B cell (primary cell): ENCODE results near the gene COL5A1. TPM values are rescaled to one million over a fixed set of nuclear protein-coding genes. Genes with fewer than 3 reads are reported as not detected.

Experiments used
- ATAC-seq: fragments of 200-7000 bp; cut with Tn5 transposase; one replicate; pipeline ENCODE4 v1.10.0; 2021; ENCODE audit warnings: low read depth, mild to moderate bottlenecking, moderate number of reproducible peaks, moderate library complexity
- CTCF ChIA-PET: fragments of 350-600 bp; sonication (Branson Sonifier 250); formaldehyde crosslinking; loops from one replicate; lab custom pipeline; 2021; ENCODE audit warnings: antibody characterized with exemption, inconsistent platforms; lab: Charles Lee
- POLR2A ChIA-PET: fragments of 350-600 bp; sonication (Branson Sonifier 250); formaldehyde crosslinking; loops from one replicate; lab custom pipeline; 2021; ENCODE audit warnings: antibody characterized with exemption; lab: Charles Lee
- DNase-seq: peaks from one replicate; pipeline ENCODE4 v3.0.0; 2013
- H2AFZ ChIP-seq: 2 replicates; pipeline ENCODE4 v1.6.1; 2012; ENCODE audit warnings: mild to moderate bottlenecking, low read depth, low read length; ENCODE audit not compliant: insufficient read depth, poor library complexity, severe bottlenecking
- H3K27ac ChIP-seq, 2 donors: 1 replicate in 1 of 2; 2 replicates in 1 of 2; pipeline ENCODE4 v1.5.1; 2012 to 2013; ENCODE audit warnings: low read length in 2 of 2, mild to moderate bottlenecking in 2 of 2, moderate library complexity in 1 of 2
- H3K27me3 ChIP-seq, 4 experiments: fragments of 200-600 bp in 1 of 4; sonication (generic) in 1 of 4; replicated peaks in 1 of 4; 1 replicate in 2 of 4; 2 replicates in 2 of 4; pipeline versions ENCODE4 v1.6.1 to v1.7.0; 2013 to 2016; ENCODE audit warnings: low read length in 3 of 4, mild to moderate bottlenecking in 2 of 4, mixed read lengths in 1 of 4, moderate library complexity in 1 of 4; ENCODE audit not compliant: insufficient read depth in 4 of 4, control insufficient read depth in 3 of 4; ENCODE audit errors: control extremely low read depth in 1 of 4
- H3K36me3 ChIP-seq, 2 experiments: replicated peaks in 1 of 2; 1 replicate in 1 of 2; 2 replicates in 1 of 2; pipeline versions ENCODE4 v1.6.1 to v1.7.1; 2013; ENCODE audit warnings: low read length in 1 of 2; ENCODE audit not compliant: insufficient read depth in 2 of 2, control insufficient read depth in 1 of 2; ENCODE audit errors: control extremely low read depth in 1 of 2, extremely low read depth in 1 of 2
- H3K4me1 ChIP-seq, 2 donors: fragments of 200-600 bp in 1 of 2; sonication (generic) in 1 of 2; 1 replicate in 1 of 2; 2 replicates in 1 of 2; pipeline versions ENCODE4 v1.5.1 to v1.6.1; 2013 to 2017; ENCODE audit warnings: low read length in 2 of 2; ENCODE audit not compliant: control insufficient read depth in 2 of 2, insufficient read depth in 2 of 2
- H3K4me2 ChIP-seq: replicated peaks from 2 replicates; pipeline ENCODE3; 2012; ENCODE audit warnings: mild to moderate bottlenecking, low read depth, low read length; ENCODE audit not compliant: poor library complexity, severe bottlenecking
- H3K4me3 ChIP-seq, 5 experiments: fragments of 200-600 bp in 1 of 5; sonication (generic) in 1 of 5; 1 replicate in 3 of 5; 2 replicates in 2 of 5; pipeline versions ENCODE4 v1.5.1 to v1.7.0; 2011 to 2016; ENCODE audit warnings: low read length in 4 of 5, mild to moderate bottlenecking in 4 of 5, low read depth in 2 of 5, control low read depth in 1 of 5, moderate library complexity in 1 of 5; ENCODE audit not compliant: insufficient read depth in 1 of 5; ENCODE audit errors: control extremely low read depth in 1 of 5, extremely low read depth in 1 of 5
- H3K79me2 ChIP-seq: fragments of 200-600 bp; sonication (generic); one replicate; pipeline ENCODE4 v1.6.0; 2016; ENCODE audit warnings: low read length; ENCODE audit not compliant: control insufficient read depth, insufficient read depth
- H3K9ac ChIP-seq: fragments of 200-600 bp; sonication (generic); 2 replicates; pipeline ENCODE4 v1.6.1; 2017; ENCODE audit warnings: mild to moderate bottlenecking, low read length, moderate library complexity
- H3K9me3 ChIP-seq, 3 donors: one replicate each; pipeline versions ENCODE4 v1.6.1 to v1.7.1; 2013; ENCODE audit warnings: low read length in 2 of 3; ENCODE audit not compliant: control insufficient read depth in 2 of 3, insufficient read depth in 1 of 3; ENCODE audit errors: control extremely low read depth in 1 of 3
- H4K20me1 ChIP-seq: 2 replicates; pipeline ENCODE4 v1.6.0; 2012; ENCODE audit warnings: mild to moderate bottlenecking, low read length; ENCODE audit not compliant: insufficient read depth, control insufficient read depth, poor library complexity, severe bottlenecking
- H3K27ac Mint-ChIP-seq: one replicate; pipeline ENCODE4 v1.8.0; 2021; ENCODE audit warnings: mixed read lengths
- H3K27me3 Mint-ChIP-seq: one replicate; pipeline ENCODE4 v1.8.0; 2021; ENCODE audit warnings: mixed read lengths
- H3K4me1 Mint-ChIP-seq: one replicate; pipeline ENCODE4 v1.8.0; 2021; ENCODE audit warnings: mixed read lengths
- H3K4me3 Mint-ChIP-seq: one replicate; pipeline ENCODE4 v1.8.0; 2021; ENCODE audit warnings: mixed read lengths
- H3K9me3 Mint-ChIP-seq: one replicate; pipeline ENCODE4 v1.8.0; 2022; ENCODE audit warnings: mixed read lengths; ENCODE audit not compliant: insufficient read depth
- EZH2 ChIP-seq: IDR thresholded peaks from 2 replicates; pipeline ENCODE4 v1.6.1; 2012; ENCODE audit warnings: borderline replicate concordance, low read depth, mild to moderate bottlenecking, moderate library complexity, low read length; ENCODE audit not compliant: insufficient read depth, poor library complexity, severe bottlenecking
- WGBS: methylation state at CpG from one replicate; pipeline ENCODE4 v1.1.5; 2013; ENCODE audit warnings: missing lambda C conversion rate; ENCODE audit not compliant: insufficient coverage; 5-methylcytosine and 5-hydroxymethylcytosine counted together
- intact Hi-C: fragments of 100-400 bp; cut with micrococcal nuclease; formaldehyde crosslinking; loops from one replicate; pipeline ENCODE4 v1.10.0; 2022
- polyA plus RNA-seq: library from polyadenylated mRNA; depleted of rRNA; stranded (reverse); fragments of >200 nt; gene quantifications from 2 replicates; pipeline ENCODE4 v1.2.3, GENCODE V29; 2012
- total RNA-seq, 2 donors: library from RNA; stranded (reverse); fragments of 120-200 nt in 1 of 2; gene quantifications; 1 replicate in 1 of 2; 2 replicates in 1 of 2; pipeline versions ENCODE4 v1.2.3 to v1.2.4, GENCODE V29; 2013 to 2022
- TF ChIP-seq, protein P1 (sequence below): fragments of 200-600 bp; IDR thresholded peaks from one replicate; pipeline ENCODE4 v1.8.0; 2022; ENCODE audit warnings: antibody characterized with exemption, mild to moderate bottlenecking

The COL5A1 gene
- total and polyA plus RNA-seq, 2 donors (not counting 1 experiment from before 2014, with no cell fraction given), result 0.06 TPM; not detected in 1

DNA sequence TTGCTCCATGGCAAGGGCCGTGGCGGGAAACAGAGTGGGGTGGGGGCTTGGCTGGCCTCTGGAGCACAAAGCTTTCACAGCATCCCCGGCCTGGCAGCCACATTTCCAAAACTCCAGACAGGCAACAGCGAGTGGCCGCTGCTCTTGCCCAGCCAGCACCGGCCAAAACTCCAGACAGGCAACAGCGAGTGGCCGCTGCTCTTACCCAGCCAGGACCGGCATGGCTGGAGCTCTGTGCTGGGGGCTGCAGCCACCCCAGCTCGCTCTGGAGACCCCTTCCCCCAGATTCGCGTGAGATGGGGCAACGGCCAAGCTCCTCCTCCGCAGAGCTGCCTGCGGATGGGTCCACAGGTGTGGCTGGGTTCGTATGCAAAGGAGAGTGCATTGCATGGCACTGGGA, 98.5 kb downstream of the COL5A1 start:
- intact Hi-C loops, result no loop called here
- H3K79me2 ChIP-seq, result no peaks in the 10 kb centered on the region
- 90% methylated on average over 16 of the region's 16 CpGs for WGBS
- peaks cover 0 to 4% (median 0%) of the 10 kb centered on the region in 4 experiments for H3K27me3 ChIP-seq
- no peaks in the 10 kb centered on the region for H3K27me3 Mint-ChIP-seq
- no peak overlapping the region for H3K27ac ChIP-seq
- no peaks in the 10 kb centered on the region for H3K4me1 ChIP-seq
- H4K20me1 ChIP-seq, result no peaks in the 10 kb centered on the region
- H3K36me3 ChIP-seq, result no peaks in the 10 kb centered on the region
- H3K9me3 Mint-ChIP-seq, result no peaks in the 10 kb centered on the region
- ChIA-PET CTCF (interaction anchor here (3.1 kb wide), 1 partner anchor 291 kb away, joined by 19 read pairs; no protein-coding TSS in a partner anchor), POLR2A (no interaction called here)
- peaks cover 0 to 8% (median 2%) of the 10 kb centered on the region in 3 donors for H3K9me3 ChIP-seq
- DNase-seq (no peak), ATAC-seq (no peak)
- H3K4me1 Mint-ChIP-seq, result no peaks in the 10 kb centered on the region
- no peak overlapping the region for H3K4me2 ChIP-seq
- H3K4me3 ChIP-seq, result no peak overlapping the region
- TF ChIP-seq, protein P1, sequence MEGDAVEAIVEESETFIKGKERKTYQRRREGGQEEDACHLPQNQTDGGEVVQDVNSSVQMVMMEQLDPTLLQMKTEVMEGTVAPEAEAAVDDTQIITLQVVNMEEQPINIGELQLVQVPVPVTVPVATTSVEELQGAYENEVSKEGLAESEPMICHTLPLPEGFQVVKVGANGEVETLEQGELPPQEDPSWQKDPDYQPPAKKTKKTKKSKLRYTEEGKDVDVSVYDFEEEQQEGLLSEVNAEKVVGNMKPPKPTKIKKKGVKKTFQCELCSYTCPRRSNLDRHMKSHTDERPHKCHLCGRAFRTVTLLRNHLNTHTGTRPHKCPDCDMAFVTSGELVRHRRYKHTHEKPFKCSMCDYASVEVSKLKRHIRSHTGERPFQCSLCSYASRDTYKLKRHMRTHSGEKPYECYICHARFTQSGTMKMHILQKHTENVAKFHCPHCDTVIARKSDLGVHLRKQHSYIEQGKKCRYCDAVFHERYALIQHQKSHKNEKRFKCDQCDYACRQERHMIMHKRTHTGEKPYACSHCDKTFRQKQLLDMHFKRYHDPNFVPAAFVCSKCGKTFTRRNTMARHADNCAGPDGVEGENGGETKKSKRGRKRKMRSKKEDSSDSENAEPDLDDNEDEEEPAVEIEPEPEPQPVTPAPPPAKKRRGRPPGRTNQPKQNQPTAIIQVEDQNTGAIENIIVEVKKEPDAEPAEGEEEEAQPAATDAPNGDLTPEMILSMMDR, result no peak
- no peak for TF ChIP-seq EZH2
- H2AFZ ChIP-seq, result no peak overlapping the region
- no peak overlapping the region for H3K4me3 Mint-ChIP-seq
- no peak overlapping the region for H3K27ac Mint-ChIP-seq
- no peak overlapping the region for H3K9ac ChIP-seq

DNA sequence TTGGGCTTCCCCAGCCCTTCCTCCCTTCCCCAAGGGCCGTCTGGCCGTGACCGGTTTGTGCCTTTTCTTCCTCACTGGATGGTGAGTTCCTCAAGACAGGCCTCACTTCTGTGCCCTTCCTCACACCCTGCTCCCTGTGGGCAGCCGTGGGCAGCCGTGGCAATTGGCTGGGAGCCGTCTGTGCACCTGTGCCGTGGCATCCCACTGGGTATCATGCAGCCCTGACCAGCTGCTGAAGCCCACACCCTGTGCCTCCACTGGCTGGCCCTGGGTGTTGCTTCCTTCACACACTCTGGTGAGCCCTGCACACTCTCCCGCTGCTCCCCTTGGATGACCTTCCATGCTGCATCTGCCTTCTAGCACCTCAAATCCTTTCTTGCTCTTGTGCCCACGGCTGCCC, 100.2 kb downstream of the COL5A1 start:
- intact Hi-C loops, result no loop called here
- H3K79me2 ChIP-seq, result no peaks in the 10 kb centered on the region
- no peak overlapping the region for H3K4me2 ChIP-seq
- WGBS, result 81% methylated on average over 9 of the region's 9 CpGs
- no peak for TF ChIP-seq EZH2
- TF ChIP-seq, protein P1, result no peak
- DNase-seq, result no peak
- no peaks in the 10 kb centered on the region for H3K4me1 Mint-ChIP-seq
- H3K27ac ChIP-seq, result no peak overlapping the region
- CTCF ChIA-PET, result no interaction called here
- no peak overlapping the region for H3K4me3 ChIP-seq
- no peaks in the 10 kb centered on the region for H3K9me3 Mint-ChIP-seq
- POLR2A ChIA-PET, result no interaction called here
- no peak for ATAC-seq
- peaks cover 0 to 21% (median 2%) of the 10 kb centered on the region in 3 donors for H3K9me3 ChIP-seq
- no peak overlapping the region for H3K9ac ChIP-seq
- no peak overlapping the region for H2AFZ ChIP-seq
- peaks cover 0 to 4% (median 0%) of the 10 kb centered on the region in 4 experiments for H3K27me3 ChIP-seq
- H3K4me1 ChIP-seq, result no peaks in the 10 kb centered on the region
- no peaks in the 10 kb centered on the region for H4K20me1 ChIP-seq
- no peak overlapping the region for H3K27ac Mint-ChIP-seq
- no peak overlapping the region for H3K4me3 Mint-ChIP-seq
- no peaks in the 10 kb centered on the region for H3K36me3 ChIP-seq
- no peaks in the 10 kb centered on the region for H3K27me3 Mint-ChIP-seq
